ENCODE data around the gene ARHGAP33. TPM values are rescaled to one million over a fixed set of nuclear protein-coding genes. Genes with fewer than 3 reads are reported as not detected.

ARHGAP33 gene
- total and polyA plus RNA-seq, 2 of the 4 experiments (the other 2 are of a cell fraction) = 0.72 to 11.9 TPM

- Histone ChIP-seq H3K56ac (ENCODE audit: extremely low read depth, insufficient read depth, low read length) (no peak overlapping the region), H4K5ac (ENCODE audit: low read depth, low read length) (no peak overlapping the region), H4K20me1 (ENCODE audit: insufficient read depth, low read length) (no peaks in the 10 kb centered on the region), H4K8ac (ENCODE audit: low read depth in 2 of 2, low read length in 2 of 2) (no peak overlapping the region), H3K18ac (ENCODE audit: low read depth, low read length) (no peak overlapping the region), H3K4me1 (ENCODE audit: control insufficient read depth, insufficient read depth, low read length) (no peaks in the 10 kb centered on the region), H3K23ac (ENCODE audit: low read depth, low read length) (no peak overlapping the region), H3K14ac (replicated peaks; ENCODE audit: low read depth, low read length) (no peak overlapping the region), H3K36me3 (ENCODE audit: control insufficient read depth, insufficient read depth, low read length) (peaks cover 14% of the 10 kb centered on the region), H2BK15ac (ENCODE audit: low read depth, low read length) (no peak overlapping the region), H3K4ac (ENCODE audit: low read depth, low read length) (no peak overlapping the region), H3K4me3 (ENCODE audit: insufficient read depth, low read depth, low read length) (no peak overlapping the region), H2AFZ (replicated peaks; ENCODE audit: low read length, poor library complexity) (no peak overlapping the region), H2BK120ac (ENCODE audit: low read depth, low read length) (no peak overlapping the region), H2AK5ac (ENCODE audit: low read depth, low read length) (no peak overlapping the region), H2AK9ac (replicated peaks; ENCODE audit: low read depth, low read length, poor library complexity) (no peak overlapping the region), H3K27me3 (ENCODE audit: control insufficient read depth, insufficient read depth, low read length) (no peaks in the 10 kb centered on the region), H3K9me3 (ENCODE audit: control insufficient read depth, insufficient read depth, low read length) (no peaks in the 10 kb centered on the region), H3K9ac (ENCODE audit: low read depth, low read length) (no peak overlapping the region), H4K91ac (ENCODE audit: insufficient read depth, low read depth, low read length) (no peak overlapping the region), H3K79me1 (ENCODE audit: low read depth in 1 of 2, low read length in 2 of 2) (no peaks in the 10 kb centered on the region), H2BK5ac (ENCODE audit: low read depth, low read length, poor library complexity, severe bottlenecking) (no peak overlapping the region), H3K9me1 (ENCODE audit: insufficient read depth, low read length) (no peaks in the 10 kb centered on the region), H3K27ac (ENCODE audit: insufficient read depth, low read length) (no peak overlapping the region), H3K4me2 (ENCODE audit: low read depth, low read length) (no peak overlapping the region), H2BK20ac (ENCODE audit: low read depth, low read length) (no peak overlapping the region)
- ChIA-PET CTCF (no interaction called here), POLR2A (ENCODE audit: unreplicated experiment) (no interaction called here)
- ATAC-seq (ENCODE audit: low read depth) = no peak
- in situ Hi-C loops (cut with MboI; ENCODE audit: low sequenced_read_pairs) (no loop called here), dilution Hi-C loops (cut with HindIII; ENCODE audit: low sequenced_read_pairs, unreplicated experiment) (no loop called here), intact Hi-C loops (cut with micrococcal nuclease) (no loop called here)
- 66% methylated on average over 10 of the region's 28 CpGs; no CpG with 5 or more reads in 1 of the 2 experiments for WGBS, 2 experiments (ENCODE audit: extremely low coverage in 2 of 2, insufficient read length in 1 of 2)
- no peak for TF ChIP-seq FOS (IDR thresholded peaks at IDR 0.05; ENCODE audit: low read depth, low read length)
- no peak for TF ChIP-seq RFX5 (IDR thresholded peaks at IDR 0.05; ENCODE audit: low read depth, low read length)
- no peak for TF ChIP-seq POLR2A (IDR thresholded peaks at IDR 0.05; ENCODE audit: low read depth, low read length)
- TF ChIP-seq CHD1 (IDR thresholded peaks at IDR 0.05; ENCODE audit: low read depth, low read length) = no peak
- TF ChIP-seq MAZ (IDR thresholded peaks at IDR 0.05; ENCODE audit: borderline replicate concordance, low read depth, low read length) = no peak
- TF ChIP-seq RAD21 (IDR thresholded peaks at IDR 0.05; ENCODE audit: low read length) = no peak
- TF ChIP-seq MXI1 (IDR thresholded peaks at IDR 0.05; ENCODE audit: borderline replicate concordance, low read depth, low read length) = no peak
- TF ChIP-seq CEBPB (IDR thresholded peaks at IDR 0.05; ENCODE audit: low read depth, low read length) = no peak
- no peak for TF ChIP-seq SMC3 (IDR thresholded peaks at IDR 0.05; ENCODE audit: low read depth, low read length)
- no peak for TF ChIP-seq RCOR1 (IDR thresholded peaks at IDR 0.05; ENCODE audit: insufficient replicate concordance, low read length)
- TF ChIP-seq USF2 (IDR thresholded peaks at IDR 0.05; ENCODE audit: low read depth, low read length) = no peak
- TF ChIP-seq BHLHE40 (IDR thresholded peaks at IDR 0.05; ENCODE audit: low read depth, low read length) = no peak
- no peak for TF ChIP-seq ELK1 (IDR thresholded peaks at IDR 0.05; ENCODE audit: borderline replicate concordance, low read depth, low read length)
- no peak for TF ChIP-seq MAFK (IDR thresholded peaks at IDR 0.05; ENCODE audit: low read depth, low read length)
- no TSS peak for BruUV-seq (replicated peaks)
- no peak for DNase-seq
Observed at GRCh38 chr19:35783469-35784434, 8.4 kb downstream of the ARHGAP33 start.

Data from IMR-90 (cell line).